Measurements from ENCODE around the gene NAA80.

GRCh38 chr3:50279255-50280016, 19.8 kb downstream of the NAA80 start:
- TF ChIP-seq SP1 (IDR thresholded peaks at IDR 0.05) (no peak), SP1 (CRISPR knock-in tag; IDR thresholded peaks at IDR 0.05) (no peak), YY1 (IDR thresholded peaks at IDR 0.05; ENCODE audit: insufficient read depth, insufficient replicate concordance, low read depth, low read length) (no peak)
